ENCODE results near the gene YEATS2.
A peak's percentile ranks its signal among the peaks of the same experiment; 100 is the strongest.

YEATS2 gene

DNA sequence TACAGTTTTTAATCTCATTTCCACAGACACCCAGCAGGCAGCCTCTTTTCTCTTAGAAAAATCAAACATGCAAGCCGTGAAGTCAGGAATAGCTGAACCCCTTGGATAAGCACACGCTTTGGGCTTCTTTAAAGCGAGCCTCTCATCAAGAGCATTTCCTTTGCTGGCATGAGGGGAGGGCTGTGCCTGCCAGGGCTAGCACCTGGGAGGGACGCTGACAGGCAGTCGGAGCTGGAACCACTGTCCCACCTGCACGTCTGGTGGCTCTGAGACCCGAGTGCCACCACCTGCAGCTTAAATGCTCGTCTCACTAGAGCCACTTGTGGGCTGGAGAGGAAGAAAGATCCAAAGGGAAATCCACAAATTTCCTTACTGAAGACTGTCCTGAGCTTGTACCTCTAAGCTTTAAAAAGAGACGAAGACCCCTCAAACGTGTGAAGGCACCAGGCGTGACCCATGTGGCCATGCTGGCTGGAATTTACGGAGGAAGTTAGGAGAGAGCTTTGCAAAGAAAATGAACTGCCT, 118.4 kb downstream of the YEATS2 start:
- no peak for DNase-seq

GRCh38 chr3:183816681-183817510, 119.3 kb downstream of the YEATS2 start:
- peak; percentile 47 for DNase-seq

DNA sequence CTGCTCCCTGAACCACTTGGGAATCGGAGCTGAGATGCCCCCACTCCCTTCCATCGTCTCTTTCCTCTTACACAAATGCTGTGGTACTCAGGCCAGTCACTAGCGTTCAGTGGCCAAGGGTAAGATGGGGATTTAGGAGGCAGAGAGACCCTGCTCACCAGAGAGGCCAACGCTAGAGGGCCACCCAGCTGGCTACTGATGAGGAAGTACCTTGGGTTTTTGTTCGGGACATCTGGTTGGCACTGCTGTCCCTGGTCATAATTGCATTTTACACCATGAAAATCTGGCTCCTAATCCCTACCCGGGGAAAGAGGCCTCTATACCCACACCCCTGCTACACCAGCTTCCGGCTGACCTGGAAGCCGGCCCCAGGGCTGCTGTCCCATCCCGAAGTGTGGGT, 120.0 kb downstream of the YEATS2 start:
- peak; percentile 85 for DNase-seq

DNA sequence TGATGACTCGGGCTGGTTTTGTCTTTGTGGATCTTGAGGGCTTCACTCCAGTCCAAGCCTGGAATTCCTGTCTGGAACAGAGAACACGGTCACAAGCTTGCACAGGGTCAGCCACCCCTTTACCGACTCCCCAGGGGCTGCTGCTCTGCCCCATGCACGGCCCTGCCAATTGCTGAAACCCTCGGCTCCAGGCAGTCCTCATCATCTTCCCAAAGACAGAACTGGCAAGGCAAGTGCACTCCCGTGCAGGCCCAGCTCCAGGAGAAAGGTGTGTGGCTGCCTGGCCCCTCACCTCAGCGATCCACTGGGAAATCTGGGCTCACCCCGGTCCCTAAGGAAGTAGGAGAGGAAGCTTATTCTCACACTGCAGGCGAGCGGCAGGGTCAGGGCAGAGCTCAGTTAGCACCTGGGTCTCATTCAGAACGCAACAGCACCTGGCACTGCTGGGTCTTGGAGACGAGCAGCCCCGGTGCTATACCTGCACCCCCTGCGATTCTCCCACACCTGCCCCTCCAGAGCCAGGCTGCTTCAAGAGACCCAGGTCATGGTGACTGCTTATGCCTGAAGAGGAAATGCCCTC, 120.5 kb downstream of the YEATS2 start:
- DNase-seq: no peak

DNA sequence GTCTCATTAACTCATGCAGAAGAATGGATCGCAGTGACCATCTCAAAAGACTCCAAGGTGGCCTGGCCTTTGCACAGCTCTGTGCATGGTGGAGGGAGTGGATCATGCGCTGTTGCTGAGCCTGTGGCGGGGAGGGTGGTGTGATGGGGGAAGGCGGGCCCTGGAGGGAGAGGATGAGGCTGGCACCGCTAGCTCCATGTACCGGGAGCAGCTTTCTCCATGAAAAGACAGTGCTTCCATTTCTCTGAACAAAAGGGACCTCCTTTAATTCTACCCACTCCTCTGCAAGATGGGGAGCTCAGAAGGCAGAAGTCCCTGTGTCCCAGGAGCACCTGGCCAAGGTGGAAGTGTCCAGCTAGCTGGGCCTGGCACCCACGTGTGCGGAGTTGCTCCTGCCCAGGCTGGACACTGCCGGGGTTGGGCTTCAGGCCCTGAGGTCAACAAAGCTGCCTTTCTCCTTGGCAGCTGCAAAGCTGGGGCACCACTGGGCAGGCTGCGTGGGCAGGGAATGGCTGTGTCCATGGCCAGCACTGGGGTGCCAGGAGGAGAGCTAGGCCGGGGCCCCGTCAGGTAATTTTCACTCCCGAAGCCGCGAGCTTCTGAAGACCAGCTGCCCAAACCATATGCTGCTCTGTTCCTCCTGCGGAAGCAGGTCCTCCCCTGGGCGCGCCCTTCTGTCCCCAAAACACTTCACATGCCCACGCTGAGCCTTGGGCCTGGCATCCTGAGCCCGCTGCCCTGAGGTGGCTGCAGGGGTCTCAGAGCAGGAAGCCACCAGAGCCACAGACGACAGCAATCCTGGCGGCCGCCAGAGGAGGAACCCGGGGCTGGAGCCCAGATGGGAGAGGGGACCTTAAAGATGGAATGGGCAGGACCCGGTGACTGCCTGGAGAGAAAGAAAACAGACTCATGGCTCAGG, 121.4 kb downstream of the YEATS2 start:
- DNase-seq: no peak

DNA sequence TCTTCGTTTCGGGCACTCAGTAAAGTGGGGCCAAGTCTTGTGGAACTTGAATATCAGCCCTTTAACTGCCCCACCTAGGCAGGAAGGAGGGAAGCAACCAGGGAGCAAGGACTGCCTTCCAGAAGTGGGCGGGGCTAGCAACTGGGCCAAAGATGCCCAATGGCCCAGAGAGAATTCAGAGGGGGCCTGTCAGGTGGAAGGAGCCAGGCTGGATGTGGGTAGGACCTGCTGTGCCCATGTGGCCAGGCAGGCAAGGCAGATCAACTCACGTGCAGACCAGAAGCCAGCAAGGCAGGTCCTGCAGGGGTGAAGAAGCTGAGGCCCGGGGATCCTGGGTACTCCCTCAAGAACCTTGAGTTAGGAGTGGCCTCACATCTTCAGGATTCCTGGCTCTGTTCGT, 122.2 kb downstream of the YEATS2 start:
- DNase-seq: no peak

DNA sequence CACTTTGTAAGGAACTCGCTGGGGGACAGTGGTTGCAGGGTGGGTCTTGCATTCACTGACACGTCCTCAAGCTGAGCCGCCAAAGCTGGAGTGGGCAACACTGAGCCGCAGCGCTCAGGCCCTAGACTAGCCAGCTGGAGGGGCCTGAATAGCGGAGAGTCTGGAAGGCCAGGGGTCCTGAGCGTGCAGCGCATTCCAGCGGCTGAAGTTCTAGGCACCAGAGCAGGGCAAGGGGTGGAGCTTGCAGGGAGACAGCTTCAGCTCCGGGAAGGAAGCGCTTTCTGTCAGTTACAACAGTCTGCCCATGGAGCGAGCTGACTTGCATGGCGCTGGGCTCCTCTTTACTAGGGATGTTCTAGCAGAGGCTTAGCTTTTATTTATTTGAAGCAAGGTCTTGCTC, 125.0 kb downstream of the YEATS2 start:
- no peak for DNase-seq

GRCh38 chr3:183823963-183824362, 126.4 kb downstream of the YEATS2 start:
- no peak for DNase-seq

DNA sequence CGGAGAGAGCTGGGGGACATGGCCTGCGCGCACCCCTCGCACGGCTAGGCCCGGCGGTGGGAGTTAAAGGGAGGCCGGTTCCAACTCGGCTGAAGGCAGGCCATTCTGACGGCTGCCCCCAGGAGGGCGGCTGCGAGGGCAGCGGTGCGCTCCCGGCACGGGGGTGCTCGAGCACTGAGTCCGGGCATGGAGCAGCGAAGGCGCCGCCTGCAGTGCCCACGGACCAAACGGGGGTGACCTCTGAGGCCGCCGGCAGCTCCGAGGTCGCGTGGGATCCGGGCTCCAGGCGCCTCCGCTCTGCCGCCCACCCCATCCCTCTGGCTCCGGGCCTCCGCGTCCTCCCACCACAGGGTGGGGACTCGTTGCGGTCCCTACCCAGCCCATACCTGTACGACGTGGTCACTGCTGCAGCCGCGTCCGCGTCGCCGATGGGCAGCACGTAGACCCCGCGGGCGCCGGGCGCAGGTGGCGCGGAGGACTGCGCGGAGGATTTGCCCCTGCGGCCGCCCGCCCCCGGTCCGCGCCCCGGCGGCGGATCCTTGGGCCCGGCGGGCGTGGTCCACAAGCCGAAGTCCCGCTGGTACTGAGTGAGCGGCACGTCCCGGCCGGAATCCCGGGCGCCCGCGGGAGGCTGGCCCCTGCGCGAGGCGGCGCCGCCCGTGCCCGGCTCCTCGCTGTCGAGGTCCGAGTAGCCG, 127.3 kb downstream of the YEATS2 start:
- DNase-seq: peak; percentile 59

GRCh38 chr3:183825456-183826161, 128.0 kb downstream of the YEATS2 start, which contains the start of gene MAP6D1:
TSS of gene MAP6D1 (minus strand) at chr3:183825577. CDS start at chr3:183825547, 30 bp downstream.
- DNase-seq: peak; percentile 86

GRCh38 chr3:183826448-183827250, 129.1 kb downstream of the YEATS2 start:
- DNase-seq: no peak

DNA sequence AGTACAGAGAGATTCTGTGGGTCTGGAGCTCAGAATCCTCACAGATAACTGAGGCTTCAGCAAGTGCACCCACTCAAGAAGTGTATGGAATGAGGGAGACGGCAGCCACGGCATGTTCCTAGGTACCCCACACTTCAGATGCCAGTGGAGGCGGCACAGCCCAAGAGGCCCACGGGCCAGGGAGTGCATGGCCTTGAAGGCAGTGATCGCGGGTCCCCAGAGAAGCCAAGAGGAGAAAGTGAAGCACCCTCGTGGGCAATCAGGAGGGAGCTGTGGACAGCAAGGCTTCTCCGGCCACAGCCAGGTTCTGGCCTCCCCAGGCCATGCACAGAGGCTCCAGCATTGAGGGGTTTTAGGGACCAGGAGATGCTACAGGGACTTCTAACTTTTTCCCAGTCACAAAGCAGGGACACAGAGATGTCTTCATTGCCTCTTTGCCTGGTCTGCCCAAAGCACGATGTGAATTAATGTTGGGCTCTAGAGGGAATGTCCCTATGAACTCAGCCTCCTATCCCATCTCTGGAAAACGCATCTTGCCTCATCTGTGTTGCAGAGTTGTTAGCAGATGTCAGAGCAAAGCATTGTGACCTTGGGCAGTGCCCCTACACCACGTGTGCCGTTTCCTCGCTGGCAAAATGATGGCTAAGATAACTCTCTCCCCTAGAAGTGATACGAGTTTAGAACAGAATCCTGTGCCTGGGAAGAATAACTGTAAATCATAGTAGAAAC, 130.4 kb downstream of the YEATS2 start:
- no peak for DNase-seq

DNA sequence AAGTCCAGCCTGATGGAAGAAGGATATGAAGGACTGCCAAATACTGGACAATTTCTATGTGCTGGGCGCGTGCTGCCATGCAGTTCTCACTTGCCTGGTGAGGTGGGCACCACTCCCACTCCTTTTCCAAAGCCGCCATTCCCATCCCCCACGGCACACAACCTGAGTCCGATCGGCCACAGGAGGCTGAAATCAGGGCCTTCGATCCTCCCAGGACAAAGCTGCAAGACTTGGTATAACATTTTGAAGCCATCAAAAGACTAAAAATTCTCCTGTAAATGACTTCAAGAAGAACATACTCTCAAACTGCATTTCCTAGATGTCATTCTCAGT, 130.9 kb downstream of the YEATS2 start:
- DNase-seq: no peak

- DNase-seq: no peak
Measured at GRCh38 chr3:183829466-183829865, 131.9 kb downstream of the YEATS2 start.

GRCh38 chr3:183830187-183830586, 132.6 kb downstream of the YEATS2 start:
- DNase-seq: no peak

DNA sequence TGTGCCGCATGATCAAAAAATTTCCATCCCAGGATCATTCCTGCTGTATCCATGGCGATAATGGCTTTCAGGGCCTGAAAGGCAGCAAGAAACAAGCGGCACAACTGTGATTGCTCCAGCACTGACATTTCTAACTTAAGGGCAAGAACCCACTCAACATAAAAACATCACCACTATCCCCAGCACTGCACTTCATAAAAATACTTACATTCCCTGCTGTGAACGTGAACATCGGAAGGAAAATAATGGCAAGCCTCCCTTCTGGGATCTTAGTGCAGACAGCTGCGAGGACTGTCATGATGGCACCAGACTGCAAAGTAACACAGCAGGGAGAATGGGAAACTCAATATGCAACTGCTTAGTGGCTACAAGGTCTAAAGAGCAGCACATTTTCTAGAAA, 135.9 kb downstream of the YEATS2 start:
- DNase-seq: no peak

DNA sequence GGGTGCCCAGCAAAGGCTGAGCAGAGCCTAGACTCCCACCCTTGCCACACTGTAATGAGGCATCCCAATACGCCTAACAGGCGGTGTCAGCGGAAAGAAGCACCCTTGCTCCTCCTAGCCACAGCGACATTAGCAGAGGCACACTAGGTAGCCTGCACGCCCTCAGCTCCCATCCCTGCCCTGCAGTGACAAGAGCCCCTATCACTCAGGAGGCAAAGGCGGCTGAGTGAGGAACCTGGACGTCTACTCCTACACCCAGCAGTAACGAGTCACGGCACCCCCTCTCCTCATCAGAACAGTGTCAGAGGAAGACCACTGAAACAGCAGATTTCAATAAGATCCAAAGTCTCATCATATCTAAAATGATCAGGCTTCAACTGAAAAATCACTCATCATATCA, 139.8 kb downstream of the YEATS2 start:
- no peak for DNase-seq

GRCh38 chr3:183837894-183838293, 140.3 kb downstream of the YEATS2 start:
- DNase-seq: no peak

- no peak for DNase-seq
Measured at GRCh38 chr3:183839751-183840150, 142.2 kb downstream of the YEATS2 start.

GRCh38 chr3:183844606-183845005, 147.0 kb downstream of the YEATS2 start:
- no peak for DNase-seq
